Measurements from ENCODE around the gene LRRC61.
"Not testable (repeated sequence)": the region's sequence is repeated elsewhere in the genome, so short reads cannot be mapped to it uniquely, and the experiment has no call there.

The LRRC61 gene

DNA sequence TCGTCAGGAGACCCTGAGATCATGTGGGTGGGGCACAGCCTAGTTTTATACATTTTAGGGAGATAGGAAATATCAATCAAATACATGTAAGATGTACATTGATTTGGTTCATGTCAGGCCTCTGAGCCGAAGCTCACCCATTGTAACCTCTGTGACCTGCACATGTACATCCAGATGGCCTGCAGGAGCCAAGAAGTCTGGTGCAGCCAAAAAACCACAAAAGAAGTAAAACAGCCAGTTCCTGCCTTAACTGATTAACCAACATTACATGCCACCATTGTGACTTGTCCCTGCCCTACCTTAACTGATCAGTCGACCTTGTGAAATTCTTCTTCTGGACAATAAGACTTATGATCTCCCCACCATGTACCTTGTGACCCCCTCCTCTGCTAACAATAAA, 16.0 kb upstream of the LRRC61 start:
- no peak for DNase-seq
- TF ChIP-seq POLR2A (IDR thresholded peaks at IDR 0.05; ENCODE audit: low read length) (no peak), GATA1 (IDR thresholded peaks at IDR 0.05; ENCODE audit: low read depth, low read length) (no peak)

- no peak for TF ChIP-seq POLR2A (IDR thresholded peaks at IDR 0.05; ENCODE audit: low read length)
- TF ChIP-seq GATA1 (IDR thresholded peaks at IDR 0.05; ENCODE audit: low read depth, low read length), result no peak
- no peak for DNase-seq
Observed at GRCh38 chr7:150307904-150308303, 15.3 kb upstream of the LRRC61 start.

GRCh38 chr7:150308575-150308974, 14.6 kb upstream of the LRRC61 start:
- DNase-seq, result no peak
- TF ChIP-seq GATA1 (IDR thresholded peaks at IDR 0.05; ENCODE audit: low read depth, low read length) (no peak), POLR2A (IDR thresholded peaks at IDR 0.05; ENCODE audit: low read length) (no peak)

DNA sequence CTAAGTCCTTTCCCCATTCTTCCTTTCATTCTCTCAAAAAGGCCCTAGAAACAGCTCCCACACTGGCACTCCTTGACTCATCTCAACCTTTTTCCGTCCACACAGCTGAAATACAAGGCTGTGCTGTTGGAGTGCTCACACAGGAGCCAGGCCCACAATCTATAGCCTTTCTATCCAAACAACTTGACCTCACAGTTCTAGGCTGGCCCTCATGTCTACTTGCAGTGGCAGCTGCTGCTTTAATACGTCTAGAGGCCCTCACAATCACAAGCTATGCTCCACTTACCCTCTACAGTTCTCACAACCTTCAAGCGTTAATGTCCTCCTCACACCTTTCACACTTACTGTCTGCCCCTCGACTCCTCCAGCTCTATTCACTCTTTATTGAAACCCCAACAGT, 12.0 kb upstream of the LRRC61 start:
- TF ChIP-seq POLR2A (IDR thresholded peaks at IDR 0.05; ENCODE audit: low read length) (no peak), GATA1 (IDR thresholded peaks at IDR 0.05; ENCODE audit: low read depth, low read length) (no peak)
- no peak for DNase-seq

GRCh38 chr7:150311711-150312110, 11.4 kb upstream of the LRRC61 start:
- DNase-seq, result no peak
- TF ChIP-seq GATA1 (IDR thresholded peaks at IDR 0.05; ENCODE audit: low read depth, low read length) (no peak), POLR2A (IDR thresholded peaks at IDR 0.05; ENCODE audit: low read length) (no peak)

DNA sequence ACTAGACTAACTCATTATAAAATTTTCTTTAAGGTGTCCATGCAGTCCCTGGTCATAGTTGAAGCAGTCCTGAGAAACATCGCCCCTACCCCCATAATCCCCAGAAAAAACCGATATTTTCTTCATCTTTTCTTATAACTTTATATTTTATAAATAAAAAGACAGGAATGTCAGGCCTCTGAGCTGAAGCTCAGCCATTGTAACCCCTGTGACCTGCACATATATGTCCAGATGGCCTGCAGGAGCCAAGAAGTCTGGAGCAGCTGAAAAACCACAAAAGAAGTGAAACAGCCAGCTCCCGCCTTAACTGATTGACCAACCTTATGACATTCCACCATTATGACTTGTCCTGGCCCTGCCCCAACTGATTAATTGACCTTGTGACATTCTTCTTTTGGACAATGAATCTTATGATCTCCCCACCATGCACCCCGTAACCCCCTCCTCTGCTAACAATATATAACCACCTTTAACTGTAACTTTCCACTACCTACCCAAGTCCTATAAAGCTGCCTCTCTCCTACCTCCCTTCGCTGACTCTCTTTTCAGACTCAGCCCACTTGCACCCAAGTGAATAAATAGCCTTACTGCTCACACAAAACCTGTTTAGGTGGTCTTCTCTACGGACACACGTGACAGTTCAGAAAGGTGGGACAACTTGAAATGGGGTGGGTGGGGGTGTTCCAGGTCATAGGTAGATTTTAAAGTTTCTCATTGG, 10.3 kb upstream of the LRRC61 start:
- DNase-seq, result peak; percentile 9 to 38

GRCh38 chr7:150313367-150313809, 9.8 kb upstream of the LRRC61 start:
- DNase-seq, result peak in 1 of 2 experiments; percentile 42
- TF ChIP-seq POLR2A (IDR thresholded peaks at IDR 0.05; ENCODE audit: low read length) (no peak), GATA1 (IDR thresholded peaks at IDR 0.05; ENCODE audit: low read depth, low read length) (no peak)

GRCh38 chr7:150313870-150314269, 9.3 kb upstream of the LRRC61 start:
- no peak for DNase-seq
- TF ChIP-seq GATA1 (IDR thresholded peaks at IDR 0.05; ENCODE audit: low read depth, low read length) (no peak), POLR2A (IDR thresholded peaks at IDR 0.05; ENCODE audit: low read length) (no peak)

DNA sequence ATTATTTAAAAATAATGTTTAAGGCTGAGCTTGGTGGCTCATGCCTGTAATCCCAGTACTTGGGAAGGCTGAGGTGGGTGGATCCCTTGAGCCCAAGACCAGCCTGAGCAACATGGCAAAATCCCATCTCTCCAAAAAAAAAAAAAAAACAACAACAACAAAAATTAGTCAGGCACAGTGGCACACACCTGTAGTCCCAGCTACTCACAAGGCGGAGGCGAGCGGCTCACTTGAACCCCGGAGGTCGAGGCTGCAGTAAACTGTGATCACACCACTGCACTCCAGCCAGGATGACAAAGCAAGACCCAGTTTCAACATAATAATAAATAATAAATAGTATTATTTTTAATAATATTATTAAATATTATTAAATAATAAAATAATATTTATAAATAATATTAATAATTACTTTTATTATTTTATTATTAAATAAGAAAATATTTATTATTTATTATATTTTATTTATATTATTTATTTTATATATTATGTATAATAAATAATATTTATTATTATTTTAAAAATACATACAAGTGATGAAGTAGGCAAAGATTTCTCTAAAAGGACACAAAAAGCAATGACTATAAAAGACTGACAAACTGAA, 8.4 kb upstream of the LRRC61 start:
- TF ChIP-seq POLR2A (IDR thresholded peaks at IDR 0.05; ENCODE audit: low read length), result no peak
- no peak for TF ChIP-seq GATA1 (IDR thresholded peaks at IDR 0.05; ENCODE audit: low read depth, low read length)
- DNase-seq, result no peak

DNA sequence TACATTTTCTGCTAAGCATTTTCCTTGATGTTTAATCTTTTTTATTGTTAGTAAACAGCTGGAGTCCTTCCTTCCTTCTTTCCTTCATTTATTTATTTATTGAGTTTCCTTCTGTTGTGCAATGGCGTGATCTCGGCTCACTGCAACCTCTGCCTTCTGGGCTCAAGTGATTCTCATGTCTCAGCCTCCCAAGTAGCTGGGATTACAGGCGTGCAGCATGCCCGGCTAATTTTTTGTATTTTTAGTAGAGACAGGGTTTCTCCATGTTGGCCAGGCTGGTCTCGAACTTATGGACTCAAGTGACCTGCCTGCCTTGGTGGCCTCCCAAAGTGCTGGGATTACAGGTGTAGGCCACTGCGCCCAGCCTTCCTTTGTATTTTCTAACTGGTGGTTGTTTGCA, 6.2 kb upstream of the LRRC61 start:
- DNase-seq, result not testable (repeated sequence)

DNA sequence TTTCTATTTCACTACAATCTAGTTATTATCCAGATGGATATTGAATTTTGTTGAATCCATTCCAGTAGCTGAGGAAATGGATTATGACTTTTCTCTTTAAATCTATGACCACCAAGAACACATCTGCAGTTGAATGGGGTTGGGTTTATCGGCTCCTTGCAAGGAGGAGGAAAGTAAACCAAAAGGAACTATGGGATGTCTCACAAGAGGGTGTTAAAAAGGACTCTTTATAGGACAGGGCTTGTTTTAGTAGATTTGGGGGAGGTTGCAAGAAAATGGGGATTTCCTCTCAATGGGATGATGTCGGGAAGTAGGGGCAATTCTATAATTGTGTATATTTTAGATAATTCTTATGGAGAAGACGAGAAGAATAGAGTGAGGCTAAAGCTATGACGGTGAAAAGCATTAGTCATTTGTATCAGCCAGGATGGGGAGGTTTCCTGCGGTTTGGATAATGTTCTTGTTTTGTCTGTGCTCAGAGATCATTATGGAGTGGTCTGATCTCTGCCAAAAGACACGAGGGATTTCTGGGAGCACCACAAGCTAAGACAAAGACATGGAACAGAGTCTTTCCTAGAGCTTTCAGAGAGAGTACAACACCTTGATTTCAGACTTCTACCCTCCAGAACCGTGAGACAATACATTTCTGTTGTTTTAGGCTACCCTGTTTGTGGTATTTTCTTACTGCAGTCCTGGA, 5.3 kb upstream of the LRRC61 start:
- DNase-seq, result no peak
- TF ChIP-seq GATA1 (IDR thresholded peaks at IDR 0.05; ENCODE audit: low read depth, low read length) (no peak), POLR2A (IDR thresholded peaks at IDR 0.05; ENCODE audit: low read length) (no peak)

- no peak for TF ChIP-seq GATA1 (IDR thresholded peaks at IDR 0.05; ENCODE audit: low read depth, low read length)
- TF ChIP-seq POLR2A (IDR thresholded peaks at IDR 0.05; ENCODE audit: low read length), result no peak
- no peak for DNase-seq
Observed at GRCh38 chr7:150321788-150322113, 1.4 kb upstream of the LRRC61 start.

- TF ChIP-seq POLR2A (IDR thresholded peaks at IDR 0.05; ENCODE audit: low read length), result no peak
- TF ChIP-seq GATA1 (IDR thresholded peaks at IDR 0.05; ENCODE audit: low read depth, low read length), result no peak
- peak; percentile 51 to 79 for DNase-seq
Observed at GRCh38 chr7:150322114-150322832, 882 bp upstream of the LRRC61 start.

- peak in 1 of 2 experiments; percentile 34 for DNase-seq
- TF ChIP-seq POLR2A (IDR thresholded peaks at IDR 0.05; ENCODE audit: low read length) (peak; percentile 2), GATA1 (IDR thresholded peaks at IDR 0.05; ENCODE audit: low read depth, low read length) (no peak)
Observed at GRCh38 chr7:150323682-150324372, 672 bp downstream of the LRRC61 start.
